ENCODE results near the gene CACNA2D2. TPM values are rescaled to one million over a fixed set of nuclear protein-coding genes. Genes with fewer than 3 reads are reported as not detected.

Gene CACNA2D2
- total RNA-seq, 5 donors from 2014 or later (not counting 1 experiment from before 2014, with no cell fraction given): 2.6 to 8.9 (median 4.1) TPM

GRCh38 chr3:50378024-50378423 is 125.4 kb downstream of the CACNA2D2 start:
- Mint-ChIP-seq H3K4me3 (no peak overlapping the region), H3K9me3 (no peaks in the 10 kb centered on the region), H3K27me3 (no peaks in the 10 kb centered on the region), H3K27ac (no peak overlapping the region), H3K36me3 (no peaks in the 10 kb centered on the region), H3K4me1 (peaks cover 2 to 9% (median 4%) of the 10 kb centered on the region in 3 donors)
- no peak for ATAC-seq (replicated peaks in 1 of 4)
- no peak overlapping the region for H3K27ac ChIP-seq (ENCODE audit: low read length)
- peaks cover 3% of the 10 kb centered on the region in 2 experiments for H3K4me1 ChIP-seq (ENCODE audit: control insufficient read depth in 1 of 2, extremely low read depth in 1 of 2, insufficient read depth in 2 of 2, low read length in 2 of 2)
- H3K36me3 ChIP-seq (ENCODE audit: control insufficient read depth in 2 of 2, extremely low read depth in 1 of 2, insufficient read depth in 1 of 2, low read length in 1 of 2): no peaks in the 10 kb centered on the region
- H3K9me3 ChIP-seq: no peaks in the 10 kb centered on the region
- no peak overlapping the region for H3K4me3 ChIP-seq (ENCODE audit: control insufficient read depth in 1 of 2, extremely low read depth in 1 of 2, low read length in 1 of 2)
- POLR2A ChIA-PET: no interaction called here
- DNase-seq: no peak
- 93% methylated on average over 5 of the region's 6 CpGs for WGBS (ENCODE audit: insufficient coverage)
- H3K27me3 ChIP-seq (replicated peaks in 1 of 2; ENCODE audit: control insufficient read depth in 2 of 2, extremely low read depth in 1 of 2, insufficient read depth in 2 of 2, low read length in 1 of 2): no peaks in the 10 kb centered on the region
- CTCF ChIA-PET: no interaction called here

- Histone ChIP-seq H3K27me3 (replicated peaks in 1 of 2; ENCODE audit: control insufficient read depth in 2 of 2, extremely low read depth in 1 of 2, insufficient read depth in 2 of 2, low read length in 1 of 2) (peaks cover 0 to 3% of the 10 kb centered on the region in 2 experiments), H3K27ac (ENCODE audit: low read length) (no peak overlapping the region), H3K4me3 (ENCODE audit: control insufficient read depth in 1 of 2, extremely low read depth in 1 of 2, low read length in 1 of 2) (no peak overlapping the region), H3K36me3 (ENCODE audit: control insufficient read depth in 2 of 2, extremely low read depth in 1 of 2, insufficient read depth in 1 of 2, low read length in 1 of 2) (no peaks in the 10 kb centered on the region), H3K4me1 (ENCODE audit: control insufficient read depth in 1 of 2, extremely low read depth in 1 of 2, insufficient read depth in 2 of 2, low read length in 2 of 2) (peaks cover 3 to 10% of the 10 kb centered on the region in 2 experiments), H3K9me3 (no peaks in the 10 kb centered on the region)
- no peaks in the 10 kb centered on the region for H3K27me3 Mint-ChIP-seq
- POLR2A ChIA-PET: no interaction called here
- no peaks in the 10 kb centered on the region for H3K9me3 Mint-ChIP-seq
- 77% methylated on average over 3 of the region's 7 CpGs for WGBS (ENCODE audit: insufficient coverage)
- H3K36me3 Mint-ChIP-seq: no peaks in the 10 kb centered on the region
- no peak overlapping the region for H3K27ac Mint-ChIP-seq
- DNase-seq (no peak), ATAC-seq (replicated peaks in 1 of 4) (no peak)
- peaks cover 4 to 21% (median 8%) of the 10 kb centered on the region in 3 donors for H3K4me1 Mint-ChIP-seq
- CTCF ChIA-PET: no interaction called here
- no peak overlapping the region for H3K4me3 Mint-ChIP-seq
Measured at GRCh38 chr3:50375258-50375931, 128.0 kb downstream of the CACNA2D2 start.

GRCh38 chr3:50374363-50375257 is 128.8 kb downstream of the CACNA2D2 start:
- no peaks in the 10 kb centered on the region for H3K36me3 Mint-ChIP-seq
- no peaks in the 10 kb centered on the region for H3K36me3 ChIP-seq (ENCODE audit: control insufficient read depth in 2 of 2, extremely low read depth in 1 of 2, insufficient read depth in 1 of 2, low read length in 1 of 2)
- H3K4me3 Mint-ChIP-seq: no peak overlapping the region
- DNase-seq: no peak
- no peaks in the 10 kb centered on the region for H3K9me3 Mint-ChIP-seq
- no peak overlapping the region for H3K27ac Mint-ChIP-seq
- peaks cover 3 to 10% of the 10 kb centered on the region in 2 experiments for H3K4me1 ChIP-seq (ENCODE audit: control insufficient read depth in 1 of 2, extremely low read depth in 1 of 2, insufficient read depth in 2 of 2, low read length in 2 of 2)
- H3K4me3 ChIP-seq (ENCODE audit: control insufficient read depth in 1 of 2, extremely low read depth in 1 of 2, low read length in 1 of 2): no peak overlapping the region
- POLR2A ChIA-PET: no interaction called here
- WGBS (ENCODE audit: insufficient coverage): 73% methylated on average over 17 of the region's 22 CpGs
- peaks cover 0 to 3% of the 10 kb centered on the region in 2 experiments for H3K27me3 ChIP-seq (replicated peaks in 1 of 2; ENCODE audit: control insufficient read depth in 2 of 2, extremely low read depth in 1 of 2, insufficient read depth in 2 of 2, low read length in 1 of 2)
- H3K27ac ChIP-seq (ENCODE audit: low read length): no peak overlapping the region
- no peaks in the 10 kb centered on the region for H3K27me3 Mint-ChIP-seq
- H3K9me3 ChIP-seq: no peaks in the 10 kb centered on the region
- CTCF ChIA-PET: no interaction called here
- ATAC-seq (replicated peaks in 1 of 4): no peak
- peaks cover 4 to 21% (median 8%) of the 10 kb centered on the region in 3 donors for H3K4me1 Mint-ChIP-seq

- no peaks in the 10 kb centered on the region for H3K36me3 Mint-ChIP-seq
- H3K9me3 ChIP-seq: no peaks in the 10 kb centered on the region
- WGBS (ENCODE audit: insufficient coverage): 79% methylated on average over 8 of the region's 12 CpGs
- H3K4me1 ChIP-seq (ENCODE audit: control insufficient read depth in 1 of 2, extremely low read depth in 1 of 2, insufficient read depth in 2 of 2, low read length in 2 of 2): peaks cover 3 to 10% of the 10 kb centered on the region in 2 experiments
- H3K36me3 ChIP-seq (ENCODE audit: control insufficient read depth in 2 of 2, extremely low read depth in 1 of 2, insufficient read depth in 1 of 2, low read length in 1 of 2): no peaks in the 10 kb centered on the region
- no peak for ATAC-seq (replicated peaks in 1 of 4)
- no peak overlapping the region for H3K27ac ChIP-seq (ENCODE audit: low read length)
- no peak overlapping the region for H3K4me3 ChIP-seq (ENCODE audit: control insufficient read depth in 1 of 2, extremely low read depth in 1 of 2, low read length in 1 of 2)
- H3K27me3 ChIP-seq (replicated peaks in 1 of 2; ENCODE audit: control insufficient read depth in 2 of 2, extremely low read depth in 1 of 2, insufficient read depth in 2 of 2, low read length in 1 of 2): peaks cover 0 to 3% of the 10 kb centered on the region in 2 experiments
- CTCF ChIA-PET: no interaction called here
- H3K27ac Mint-ChIP-seq: no peak overlapping the region
- H3K4me1 Mint-ChIP-seq: peaks cover 4 to 21% (median 12%) of the 10 kb centered on the region in 3 donors
- POLR2A ChIA-PET: no interaction called here
- H3K27me3 Mint-ChIP-seq: no peaks in the 10 kb centered on the region
- H3K9me3 Mint-ChIP-seq: no peaks in the 10 kb centered on the region
- H3K4me3 Mint-ChIP-seq: no peak overlapping the region
- DNase-seq: no peak
Measured at GRCh38 chr3:50373146-50374051, 130.0 kb downstream of the CACNA2D2 start.

- peak overlapping the region in 1 of 3 donors; percentile 52 for H3K4me3 Mint-ChIP-seq
Measured at GRCh38 chr3:50372349-50372748, 131.1 kb downstream of the CACNA2D2 start.

More at GRCh38 chr3:50372349-50372748, 131.1 kb downstream of the CACNA2D2 start:
- ATAC-seq (replicated peaks in 1 of 4) (peak in 1 of 4 experiments; percentile 63), DNase-seq (peak in 6 of 35 experiments; percentile 20 to 28 (median 24))
- Histone ChIP-seq H3K36me3 (ENCODE audit: control insufficient read depth in 2 of 2, extremely low read depth in 1 of 2, insufficient read depth in 1 of 2, low read length in 1 of 2) (peaks cover 0 to 3% of the 10 kb centered on the region in 2 donors), H3K27me3 (replicated peaks in 1 of 2; ENCODE audit: control insufficient read depth in 2 of 2, extremely low read depth in 1 of 2, insufficient read depth in 2 of 2, low read length in 1 of 2) (peaks cover 0 to 3% of the 10 kb centered on the region in 2 experiments), H3K9me3 (no peaks in the 10 kb centered on the region), H3K4me1 (ENCODE audit: control insufficient read depth in 1 of 2, extremely low read depth in 1 of 2, insufficient read depth in 2 of 2, low read length in 2 of 2) (peaks cover 4 to 11% of the 10 kb centered on the region in 2 experiments), H3K4me3 (ENCODE audit: control insufficient read depth in 1 of 2, extremely low read depth in 1 of 2, low read length in 1 of 2) (no peak overlapping the region), H3K27ac (ENCODE audit: low read length) (no peak overlapping the region)
- Mint-ChIP-seq H3K27ac (no peak overlapping the region), H3K27me3 (no peaks in the 10 kb centered on the region), H3K4me1 (peaks cover 5 to 22% (median 18%) of the 10 kb centered on the region in 3 donors), H3K9me3 (no peaks in the 10 kb centered on the region), H3K36me3 (no peaks in the 10 kb centered on the region)
- ChIA-PET CTCF (interaction anchor here in 1 of 2 donors (0.5 kb wide), 1 partner anchor 1501 kb away, joined by 3 read pairs; no protein-coding TSS in a partner anchor), POLR2A (no interaction called here)
- WGBS (ENCODE audit: insufficient coverage): 84% methylated on average over 7 of the region's 8 CpGs
